CD14-positive monocyte (primary cell): Measurements from ENCODE around the gene OPTC. TPM values are rescaled to one million over a fixed set of nuclear protein-coding genes. Genes with fewer than 3 reads are reported as not detected.
A peak's percentile ranks its signal among the peaks of the same experiment; 100 is the strongest.

Experiments used
- DNase-seq, 3 donors: peaks; one replicate each; pipeline ENCODE4 v3.0.0-alpha.2; 2011 to 2022
- H2AFZ ChIP-seq: 2 replicates; pipeline ENCODE4 v1.6.0; 2012; ENCODE audit warnings: mild to moderate bottlenecking, low read depth, low read length, inconsistent platforms; ENCODE audit not compliant: insufficient read depth, poor library complexity, severe bottlenecking
- H3K27ac ChIP-seq, 2 donors: 1 replicate in 1 of 2; 2 replicates in 1 of 2; pipeline ENCODE4 v1.5.1; 2012 to 2013; ENCODE audit warnings: low read length in 2 of 2, control low read depth in 1 of 2, inconsistent platforms in 1 of 2, low read depth in 1 of 2, mild to moderate bottlenecking in 1 of 2
- H3K27me3 ChIP-seq, 2 donors: one replicate each; pipeline versions ENCODE4 v1.6.0 to v1.6.1; 2011 to 2013; ENCODE audit warnings: low read length in 2 of 2; ENCODE audit not compliant: control insufficient read depth in 2 of 2, insufficient read depth in 2 of 2
- H3K36me3 ChIP-seq, 2 donors: replicated peaks in 1 of 2; 1 replicate in 1 of 2; 2 replicates in 1 of 2; pipeline versions ENCODE4 v1.5.1 to v1.6.1; 2012 to 2013; ENCODE audit warnings: low read length in 2 of 2, control low read depth in 1 of 2, inconsistent platforms in 1 of 2, mild to moderate bottlenecking in 1 of 2; ENCODE audit not compliant: insufficient read depth in 2 of 2, control insufficient read depth in 1 of 2
- H3K4me1 ChIP-seq, 2 donors: 1 replicate in 1 of 2; 2 replicates in 1 of 2; pipeline versions ENCODE4 v1.5.1 to v1.6.1; 2012 to 2013; ENCODE audit warnings: low read length in 2 of 2, control low read depth in 1 of 2, inconsistent platforms in 1 of 2, mild to moderate bottlenecking in 1 of 2, moderate library complexity in 1 of 2; ENCODE audit not compliant: insufficient read depth in 2 of 2, control insufficient read depth in 1 of 2
- H3K4me2 ChIP-seq: replicated peaks from 2 replicates; pipeline ENCODE3; 2012; ENCODE audit warnings: low read length, moderate library complexity, mild to moderate bottlenecking; ENCODE audit not compliant: poor library complexity, severe bottlenecking; ENCODE audit errors: extremely low read depth
- H3K4me3 ChIP-seq, 3 experiments: fragments of 200-600 bp in 1 of 3; sonication (generic) in 1 of 3; replicated peaks in 1 of 3; 1 replicate in 2 of 3; 2 replicates in 1 of 3; pipeline ENCODE4 v1.5.1; 2011 to 2013; ENCODE audit warnings: low read length in 3 of 3, mild to moderate bottlenecking in 3 of 3, control low read depth in 2 of 3, low read depth in 2 of 3, inconsistent platforms in 1 of 3, moderate library complexity in 1 of 3
- H3K79me2 ChIP-seq: 2 replicates; pipeline ENCODE4 v1.6.0; 2012; ENCODE audit warnings: mild to moderate bottlenecking, control low read depth, inconsistent platforms, low read length, moderate library complexity; ENCODE audit not compliant: insufficient read depth
- H3K9ac ChIP-seq: 2 replicates; pipeline ENCODE4 v1.6.0; 2017; ENCODE audit warnings: low read length, mild to moderate bottlenecking; ENCODE audit not compliant: insufficient read depth, poor library complexity, severe bottlenecking
- H3K9me3 ChIP-seq, 2 donors: replicated peaks in 1 of 2; 1 replicate in 1 of 2; 2 replicates in 1 of 2; pipeline versions ENCODE4 v1.5.1 to v1.6.1; 2012 to 2013; ENCODE audit warnings: low read length in 2 of 2, control low read depth in 1 of 2; ENCODE audit not compliant: control insufficient read depth in 1 of 2, insufficient read depth in 1 of 2
- H4K20me1 ChIP-seq: 2 replicates; pipeline ENCODE4 v1.6.0; 2012; ENCODE audit warnings: mild to moderate bottlenecking, low read length, control low read depth, moderate library complexity; ENCODE audit not compliant: insufficient read depth
- H3K27ac Mint-ChIP-seq, 7 donors: one replicate each; pipeline ENCODE4 v1.8.0; 2020; ENCODE audit warnings: mild to moderate bottlenecking in 7 of 7, mixed read lengths in 7 of 7, moderate library complexity in 6 of 7, inconsistent platforms in 2 of 7
- H3K27me3 Mint-ChIP-seq, 3 donors: one replicate each; pipeline ENCODE4 v1.8.0; 2021 to 2022; ENCODE audit warnings: low read depth in 3 of 3, mild to moderate bottlenecking in 3 of 3, mixed read lengths in 3 of 3, moderate library complexity in 3 of 3, inconsistent platforms in 1 of 3
- H3K36me3 Mint-ChIP-seq, 2 donors: one replicate each; pipeline ENCODE4 v1.8.0; 2020; ENCODE audit warnings: mixed read lengths in 2 of 2, inconsistent platforms in 1 of 2, mild to moderate bottlenecking in 1 of 2
- H3K4me1 Mint-ChIP-seq: one replicate; pipeline ENCODE4 v1.8.0; 2020; ENCODE audit warnings: mild to moderate bottlenecking, mixed read lengths
- H3K4me3 Mint-ChIP-seq, 2 donors: one replicate each; pipeline ENCODE4 v1.8.0; 2020; ENCODE audit warnings: mild to moderate bottlenecking in 2 of 2, mixed read lengths in 2 of 2, moderate library complexity in 1 of 2
- H3K9me3 Mint-ChIP-seq, 7 donors: one replicate each; pipeline ENCODE4 v1.8.0; 2020 to 2022; ENCODE audit warnings: mixed read lengths in 7 of 7, mild to moderate bottlenecking in 6 of 7, moderate library complexity in 6 of 7, inconsistent platforms in 2 of 7
- WGBS: methylation state at CpG from one replicate; pipeline ENCODE4 v1.1.5; 2013; ENCODE audit warnings: missing lambda C conversion rate; ENCODE audit not compliant: insufficient coverage; 5-methylcytosine and 5-hydroxymethylcytosine counted together
- intact Hi-C, 2 donors: fragments of 100-400 bp; cut with micrococcal nuclease; formaldehyde crosslinking; loops; one replicate each; pipeline versions ENCODE4 v1.15.0 to v1.15.1; 2023
- polyA minus RNA-seq: library from RNA; depleted of rRNA, polyadenylated mRNA; stranded (reverse); fragments of >200 nt; gene quantifications from 2 replicates; pipeline ENCODE4 v1.2.3, GENCODE V29; 2012
- polyA plus RNA-seq, 3 donors: library from polyadenylated mRNA; depleted of rRNA in 1 of 3; unstranded in 2 of 3; stranded (reverse) in 1 of 3; fragments of 300-500 nt in 2 of 3; fragments of >200 nt in 1 of 3; fragmentation: Illumina TruSeq in 2 of 3; gene quantifications; 1 replicate in 2 of 3; 2 replicates in 1 of 3; pipeline ENCODE4 v1.2.3, GENCODE V29; 2012 to 2021
- total RNA-seq, 12 experiments: library from RNA in 1 of 12; stranded (reverse) in 1 of 12; fragments of 120-200 nt in 1 of 12; gene quantifications; one replicate each; pipeline ENCODE4 v1.2.4 and lab custom pipeline; 2013 to 2026; ENCODE audit warnings: mixed read lengths in 6 of 12, inconsistent platforms in 1 of 12
- TF ChIP-seq, protein P1 (sequence below): fragments of 200-600 bp; IDR thresholded peaks from one replicate; pipeline ENCODE4 v1.8.0; 2022; ENCODE audit warnings: antibody characterized with exemption, mild to moderate bottlenecking

Gene OPTC, protein sequence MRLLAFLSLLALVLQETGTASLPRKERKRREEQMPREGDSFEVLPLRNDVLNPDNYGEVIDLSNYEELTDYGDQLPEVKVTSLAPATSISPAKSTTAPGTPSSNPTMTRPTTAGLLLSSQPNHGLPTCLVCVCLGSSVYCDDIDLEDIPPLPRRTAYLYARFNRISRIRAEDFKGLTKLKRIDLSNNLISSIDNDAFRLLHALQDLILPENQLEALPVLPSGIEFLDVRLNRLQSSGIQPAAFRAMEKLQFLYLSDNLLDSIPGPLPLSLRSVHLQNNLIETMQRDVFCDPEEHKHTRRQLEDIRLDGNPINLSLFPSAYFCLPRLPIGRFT
- total RNA-seq (2013): not detected
- polyA plus RNA-seq (not detected), polyA minus RNA-seq (not detected in 2 replicates), total RNA-seq (lab: John Stamatoyannopoulos, UW) (0 to 0.30 (median 0) reads per million in 11 experiments)

DNA sequence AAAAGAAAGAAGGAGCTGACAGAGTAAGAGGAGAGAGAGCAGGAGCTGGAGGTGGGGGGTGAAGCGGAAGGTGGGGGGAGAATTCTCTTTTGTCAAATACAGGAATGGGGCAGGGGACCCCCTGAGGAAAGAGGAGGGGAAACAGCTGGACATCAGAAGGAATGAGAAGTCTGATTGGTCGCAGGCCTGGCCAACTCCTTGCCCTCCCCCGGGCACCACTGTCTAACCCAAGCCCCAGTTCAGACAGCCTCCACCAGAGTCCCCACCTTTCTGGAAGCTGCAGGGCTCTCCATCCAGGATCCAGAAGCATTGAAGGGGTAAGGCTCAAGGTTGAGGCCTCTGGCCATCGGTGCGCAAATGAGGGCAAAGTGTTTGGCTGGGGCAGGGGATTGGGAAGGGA, at the start of gene OPTC:
OPTC (plus strand) TSS at position 253 of the 400 bp plus-strand sequence. CDS start 1,853 bp downstream, outside the sequence.
- Histone ChIP-seq H3K36me3 (no peaks in the 10 kb centered on the region), H2AFZ (no peak within 1 kb of the TSS), H3K4me1 (peaks cover 4 to 5% of the 10 kb centered on the region in 2 donors), H3K9ac (no peak within 1 kb of the TSS), H3K27ac (no peak within 1 kb of the TSS), H3K9me3 (no peaks in the 10 kb centered on the region), H3K4me2 (no peak within 1 kb of the TSS), H3K4me3 (no peak within 1 kb of the TSS), H4K20me1 (no peaks in the 10 kb centered on the region), H3K27me3 (no peaks in the 10 kb centered on the region), H3K79me2 (no peaks in the 10 kb centered on the region)
- Mint-ChIP-seq H3K4me3 (no peak within 1 kb of the TSS), H3K27me3 (peaks cover 1 to 9% (median 8%) of the 10 kb centered on the region in 3 donors), H3K36me3 (no peaks in the 10 kb centered on the region), H3K9me3 (no peaks in the 10 kb centered on the region), H3K27ac (peak within 1 kb of the TSS in 2 of 7 donors; percentile 36 to 74), H3K4me1 (peaks cover 7% of the 10 kb centered on the region)
- TF ChIP-seq, protein P1, sequence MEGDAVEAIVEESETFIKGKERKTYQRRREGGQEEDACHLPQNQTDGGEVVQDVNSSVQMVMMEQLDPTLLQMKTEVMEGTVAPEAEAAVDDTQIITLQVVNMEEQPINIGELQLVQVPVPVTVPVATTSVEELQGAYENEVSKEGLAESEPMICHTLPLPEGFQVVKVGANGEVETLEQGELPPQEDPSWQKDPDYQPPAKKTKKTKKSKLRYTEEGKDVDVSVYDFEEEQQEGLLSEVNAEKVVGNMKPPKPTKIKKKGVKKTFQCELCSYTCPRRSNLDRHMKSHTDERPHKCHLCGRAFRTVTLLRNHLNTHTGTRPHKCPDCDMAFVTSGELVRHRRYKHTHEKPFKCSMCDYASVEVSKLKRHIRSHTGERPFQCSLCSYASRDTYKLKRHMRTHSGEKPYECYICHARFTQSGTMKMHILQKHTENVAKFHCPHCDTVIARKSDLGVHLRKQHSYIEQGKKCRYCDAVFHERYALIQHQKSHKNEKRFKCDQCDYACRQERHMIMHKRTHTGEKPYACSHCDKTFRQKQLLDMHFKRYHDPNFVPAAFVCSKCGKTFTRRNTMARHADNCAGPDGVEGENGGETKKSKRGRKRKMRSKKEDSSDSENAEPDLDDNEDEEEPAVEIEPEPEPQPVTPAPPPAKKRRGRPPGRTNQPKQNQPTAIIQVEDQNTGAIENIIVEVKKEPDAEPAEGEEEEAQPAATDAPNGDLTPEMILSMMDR: no peak
- WGBS: 97% methylated on average over 3 of the region's 5 CpGs
- intact Hi-C loops: no loop called here
- DNase-seq: no peak

DNA sequence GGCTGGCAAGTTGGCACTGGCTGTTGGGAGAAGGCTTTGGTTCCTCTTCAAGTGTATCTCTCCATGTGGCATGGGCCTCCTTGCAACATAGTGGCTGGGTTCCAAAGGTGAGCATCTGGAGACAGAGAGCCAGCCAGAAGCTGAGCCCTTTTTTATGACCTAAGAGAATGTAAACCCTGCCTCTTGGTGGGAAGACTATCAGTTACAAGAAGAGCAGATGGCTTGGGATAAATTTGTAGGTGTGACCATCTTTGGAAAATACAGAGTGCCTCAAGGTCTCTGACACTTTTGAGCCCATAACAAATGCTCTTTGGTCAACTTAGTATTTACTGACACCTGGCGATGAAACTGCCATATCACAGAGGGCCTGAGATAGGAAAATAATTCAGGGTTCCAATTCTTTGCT, 49.8 kb upstream of the OPTC start:
- H3K4me3 ChIP-seq: no peak overlapping the region
- peaks cover 4 to 6% of the 10 kb centered on the region in 2 donors for H3K9me3 ChIP-seq
- Mint-ChIP-seq H3K27ac (no peak overlapping the region), H3K27me3 (peaks cover 14 to 30% (median 22%) of the 10 kb centered on the region in 3 donors), H3K36me3 (peaks cover 2 to 3% of the 10 kb centered on the region in 2 donors), H3K4me3 (no peak overlapping the region), H3K9me3 (peaks cover 0 to 12% (median 6%) of the 10 kb centered on the region in 7 donors), H3K4me1 (peaks cover 26% of the 10 kb centered on the region)
- intact Hi-C loops: no loop called here
- WGBS: 100% methylated on average over 1 of the region's 1 CpG
- no peak overlapping the region for H2AFZ ChIP-seq
- no peak overlapping the region for H3K9ac ChIP-seq
- TF ChIP-seq, protein P1: no peak
- H3K27me3 ChIP-seq: peaks cover 0 to 4% of the 10 kb centered on the region in 2 donors
- H3K4me1 ChIP-seq: peaks cover 16 to 19% of the 10 kb centered on the region in 2 donors
- no peak for DNase-seq
- H3K79me2 ChIP-seq: no peaks in the 10 kb centered on the region
- no peaks in the 10 kb centered on the region for H3K36me3 ChIP-seq
- H4K20me1 ChIP-seq: no peaks in the 10 kb centered on the region
- no peak overlapping the region for H3K4me2 ChIP-seq
- no peak overlapping the region for H3K27ac ChIP-seq
